Keratinocyte (primary cell): ENCODE results near the gene CHSY3. TPM values are rescaled to one million over a fixed set of nuclear protein-coding genes. Genes with fewer than 3 reads are reported as not detected.

ENCODE experiments used
- DNase-seq: peaks from one replicate; pipeline ENCODE4 v3.0.0-alpha.2; 2011; ENCODE audit warnings: low read depth, missing footprints, low spot score
- FAIRE-seq: peaks from 2 replicates; lab custom pipeline; 2011; peaks lifted over from hg19 to GRCh38; lab: Jason Lieb, UNC
- H2AFZ ChIP-seq: 2 replicates; pipeline ENCODE4 v1.6.0; 2012; ENCODE audit warnings: low read length, control low read depth, inconsistent platforms; ENCODE audit not compliant: control insufficient read depth
- H3K27ac ChIP-seq: 2 replicates; pipeline ENCODE4 v1.5.1; 2011; ENCODE audit warnings: low read length; ENCODE audit not compliant: control insufficient read depth, insufficient read depth
- H3K27me3 ChIP-seq: 3 replicates; pipeline ENCODE4 v1.6.0; 2011; ENCODE audit warnings: low read length; ENCODE audit not compliant: control insufficient read depth, insufficient read depth; ENCODE audit errors: extremely low read depth
- H3K36me3 ChIP-seq, 2 experiments: 2 replicates in 1 of 2; 3 replicates in 1 of 2; pipeline ENCODE4 v1.5.1; 2011; ENCODE audit warnings: low read length in 2 of 2, mild to moderate bottlenecking in 1 of 2; ENCODE audit not compliant: control insufficient read depth in 2 of 2, insufficient read depth in 2 of 2; ENCODE audit errors: extremely low read depth in 1 of 2
- H3K4me1 ChIP-seq: 3 replicates; pipeline ENCODE4 v1.5.1; 2011; ENCODE audit warnings: low read length; ENCODE audit not compliant: control insufficient read depth, insufficient read depth; ENCODE audit errors: extremely low read depth
- H3K4me2 ChIP-seq: 3 replicates; pipeline ENCODE4 v1.6.0; 2011; ENCODE audit warnings: low read depth, low read length; ENCODE audit not compliant: control insufficient read depth, insufficient read depth; ENCODE audit errors: extremely low read depth
- H3K4me3 ChIP-seq, 3 experiments: fragments of 200-600 bp in 1 of 3; sonication (generic) in 1 of 3; 2 replicates in 2 of 3; 3 replicates in 1 of 3; pipeline ENCODE4 v1.5.1; 2011 to 2016; ENCODE audit warnings: low read length in 3 of 3, mild to moderate bottlenecking in 3 of 3, control low read depth in 2 of 3, inconsistent platforms in 1 of 3, low read depth in 1 of 3, mixed read lengths in 1 of 3, mixed run types in 1 of 3, moderate library complexity in 1 of 3; ENCODE audit not compliant: control insufficient read depth in 2 of 3, insufficient read depth in 2 of 3; ENCODE audit errors: extremely low read depth in 1 of 3
- H3K79me2 ChIP-seq: 2 replicates; pipeline ENCODE4 v1.6.0; 2012; ENCODE audit warnings: low read length; ENCODE audit not compliant: control insufficient read depth, insufficient read depth
- H3K9ac ChIP-seq: 3 replicates; pipeline ENCODE4 v1.6.0; 2011; ENCODE audit warnings: low read length; ENCODE audit not compliant: control insufficient read depth, insufficient read depth; ENCODE audit errors: extremely low read depth
- H3K9me1 ChIP-seq: 3 replicates; pipeline ENCODE4 v1.6.0; 2011; ENCODE audit warnings: low read length; ENCODE audit not compliant: control insufficient read depth, insufficient read depth; ENCODE audit errors: extremely low read depth
- H3K9me3 ChIP-seq: 2 replicates; pipeline ENCODE4 v1.5.1; 2012; ENCODE audit warnings: low read depth, low read length; ENCODE audit not compliant: control insufficient read depth
- H4K20me1 ChIP-seq: 3 replicates; pipeline ENCODE4 v1.6.0; 2011; ENCODE audit warnings: low read length; ENCODE audit not compliant: control insufficient read depth, insufficient read depth; ENCODE audit errors: extremely low read depth
- EZH2 ChIP-seq: IDR thresholded peaks from one replicate; pipeline ENCODE4 v1.6.1; 2012; ENCODE audit warnings: inconsistent platforms, mild to moderate bottlenecking, low read length, moderate library complexity
- dilution Hi-C: fragments of 300-500 bp; cut with MboI; formaldehyde crosslinking; loops from one replicate; pipeline ENCODE4 v1.7.0; 2020; ENCODE audit warnings: low sequenced_read_pairs; ENCODE audit not compliant: extremely low pct_ligation_motif_present
- polyA plus RNA-seq, 5 experiments: library from polyadenylated mRNA; depleted of rRNA in 3 of 5; stranded (reverse) in 3 of 5; stranded (forward) in 1 of 5; unstranded in 1 of 5; fragments of >200 nt; gene quantifications; 1 replicate in 1 of 5; 2 replicates in 3 of 5; 3 replicates in 1 of 5; pipeline versions ENCODE4 v1.2.1 to v1.2.3, GENCODE V29; 2011 to 2012; ENCODE audit warnings: missing spikeins in 2 of 5, low read depth in 1 of 5, low replicate concordance in 1 of 5
- TF ChIP-seq, protein P1 (sequence below), 3 experiments: IDR thresholded peaks in 1 of 3; conservative IDR thresholded peaks in 1 of 3; optimal IDR thresholded peaks in 1 of 3; 2 replicates in 2 of 3; 3 replicates in 1 of 3; pipeline versions ENCODE3 to v1.5.1; 2011; ENCODE audit warnings: low read length in 3 of 3, mild to moderate bottlenecking in 3 of 3, moderate library complexity in 2 of 3, control low read depth in 1 of 3, inconsistent platforms in 1 of 3; ENCODE audit not compliant: insufficient read depth in 2 of 3; ENCODE audit errors: extremely low read depth in 1 of 3

The CHSY3 gene
- polyA plus RNA-seq, 1 donor (not counting 4 experiments of a cell fraction or from before 2014, with no cell fraction given), result 0.47 TPM

DNA sequence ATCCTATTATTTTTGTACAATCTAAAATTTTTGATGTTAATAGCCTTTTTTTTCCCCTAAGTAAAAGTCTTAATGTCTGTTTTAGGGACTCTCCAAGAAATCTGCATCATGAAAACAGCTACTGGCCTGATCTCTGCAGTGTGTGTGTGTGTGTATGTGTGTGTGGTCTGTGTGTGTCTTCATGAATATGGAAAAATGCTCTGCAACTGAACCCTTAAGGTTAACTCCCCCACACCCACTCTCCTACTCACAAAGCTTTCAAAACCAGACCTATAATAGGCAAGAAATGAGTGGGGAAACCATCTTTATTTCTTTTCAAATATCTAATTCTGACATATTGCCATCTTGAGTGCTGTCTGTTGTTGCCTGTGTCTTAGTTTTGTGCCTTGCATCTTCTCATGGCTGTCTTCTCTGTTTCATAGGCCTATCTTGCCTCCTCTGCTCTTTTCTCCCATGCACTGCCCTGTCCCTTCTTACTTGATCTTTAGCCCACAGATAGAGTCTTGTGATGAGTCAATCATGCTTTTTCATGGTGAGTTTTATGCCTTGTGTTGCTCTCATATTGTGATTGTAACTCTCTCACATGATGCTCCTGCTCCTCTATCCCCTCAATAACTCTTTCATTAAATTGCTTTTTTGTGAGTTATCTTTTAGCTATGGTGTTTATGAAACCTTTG is 68.3 kb downstream of the CHSY3 start:
- Histone ChIP-seq H3K9me1 (no peaks in the 10 kb centered on the region), H3K4me2 (no peak overlapping the region), H4K20me1 (no peaks in the 10 kb centered on the region), H3K9ac (no peak overlapping the region), H3K4me3 (no peak overlapping the region), H3K36me3 (no peaks in the 10 kb centered on the region), H3K27ac (no peak overlapping the region), H3K4me1 (no peaks in the 10 kb centered on the region), H3K79me2 (no peaks in the 10 kb centered on the region), H2AFZ (no peak overlapping the region), H3K9me3 (no peaks in the 10 kb centered on the region), H3K27me3 (no peaks in the 10 kb centered on the region)
- dilution Hi-C loops, result no loop called here
- no peak for DNase-seq
- FAIRE-seq, result no peak
- TF ChIP-seq, protein P1, sequence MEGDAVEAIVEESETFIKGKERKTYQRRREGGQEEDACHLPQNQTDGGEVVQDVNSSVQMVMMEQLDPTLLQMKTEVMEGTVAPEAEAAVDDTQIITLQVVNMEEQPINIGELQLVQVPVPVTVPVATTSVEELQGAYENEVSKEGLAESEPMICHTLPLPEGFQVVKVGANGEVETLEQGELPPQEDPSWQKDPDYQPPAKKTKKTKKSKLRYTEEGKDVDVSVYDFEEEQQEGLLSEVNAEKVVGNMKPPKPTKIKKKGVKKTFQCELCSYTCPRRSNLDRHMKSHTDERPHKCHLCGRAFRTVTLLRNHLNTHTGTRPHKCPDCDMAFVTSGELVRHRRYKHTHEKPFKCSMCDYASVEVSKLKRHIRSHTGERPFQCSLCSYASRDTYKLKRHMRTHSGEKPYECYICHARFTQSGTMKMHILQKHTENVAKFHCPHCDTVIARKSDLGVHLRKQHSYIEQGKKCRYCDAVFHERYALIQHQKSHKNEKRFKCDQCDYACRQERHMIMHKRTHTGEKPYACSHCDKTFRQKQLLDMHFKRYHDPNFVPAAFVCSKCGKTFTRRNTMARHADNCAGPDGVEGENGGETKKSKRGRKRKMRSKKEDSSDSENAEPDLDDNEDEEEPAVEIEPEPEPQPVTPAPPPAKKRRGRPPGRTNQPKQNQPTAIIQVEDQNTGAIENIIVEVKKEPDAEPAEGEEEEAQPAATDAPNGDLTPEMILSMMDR (optimal IDR thresholded peaks at IDR 0.05 in 1 of 3, IDR thresholded peaks at IDR 0.05 in 1 of 3, conservative IDR thresholded peaks at IDR 0.05 in 1 of 3; ENCODE audit: extremely low read depth in 1 of 3, insufficient read depth in 2 of 3, low read length in 3 of 3), result no peak
- no peak for TF ChIP-seq EZH2

DNA sequence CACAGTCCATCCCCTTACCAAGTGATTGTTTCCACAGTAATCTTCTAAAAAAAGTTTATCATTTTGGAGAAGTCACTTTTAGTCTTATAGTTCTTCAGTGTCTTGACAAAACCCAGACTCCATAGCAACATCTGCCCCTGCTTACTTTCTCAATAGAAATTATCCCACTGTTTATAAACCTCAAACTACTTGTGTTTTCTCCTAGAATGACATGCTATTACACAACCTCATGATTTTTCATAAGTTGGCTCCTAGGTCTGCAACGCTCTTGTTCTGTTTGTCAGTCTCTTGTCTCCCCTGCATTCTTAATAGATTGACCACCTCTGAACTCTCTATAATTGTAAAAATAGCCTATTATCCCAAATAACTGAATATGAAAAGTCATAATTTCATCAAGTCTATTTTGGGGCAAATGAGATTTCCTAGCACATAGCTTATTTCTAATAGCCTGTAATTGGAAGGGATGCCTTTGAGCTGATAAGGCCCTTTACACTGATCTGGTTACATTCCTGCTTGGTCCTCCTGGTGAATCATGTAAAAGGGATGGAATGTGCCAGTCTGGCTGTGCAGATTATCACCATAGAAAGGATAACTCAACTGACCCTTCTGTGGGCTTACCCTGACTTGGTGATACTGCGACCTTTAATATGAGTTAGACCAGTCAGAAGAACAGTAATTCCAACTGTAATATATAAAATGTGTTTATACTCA is 69.6 kb downstream of the CHSY3 start:
- Histone ChIP-seq H2AFZ (no peak overlapping the region), H3K9ac (no peak overlapping the region), H3K9me1 (no peaks in the 10 kb centered on the region), H3K36me3 (no peaks in the 10 kb centered on the region), H3K4me3 (no peak overlapping the region), H3K4me1 (no peaks in the 10 kb centered on the region), H3K79me2 (no peaks in the 10 kb centered on the region), H3K27ac (no peak overlapping the region), H3K9me3 (no peaks in the 10 kb centered on the region), H3K4me2 (no peak overlapping the region), H4K20me1 (no peaks in the 10 kb centered on the region), H3K27me3 (no peaks in the 10 kb centered on the region)
- DNase-seq (no peak), FAIRE-seq (no peak)
- TF ChIP-seq, protein P1 (optimal IDR thresholded peaks at IDR 0.05 in 1 of 3, IDR thresholded peaks at IDR 0.05 in 1 of 3, conservative IDR thresholded peaks at IDR 0.05 in 1 of 3; ENCODE audit: extremely low read depth in 1 of 3, insufficient read depth in 2 of 3, low read length in 3 of 3), result no peak
- TF ChIP-seq EZH2, result no peak
- dilution Hi-C loops, result no loop called here
